GM06990 (cell line): ENCODE results near the gene TGFBRAP1.

Experiments
- DNase-seq: peaks from one replicate; pipeline ENCODE4 v3.0.0-alpha.2; 2011; ENCODE audit not compliant: insufficient read length; ENCODE audit errors: extremely low read depth
- H3K27me3 ChIP-seq: replicated peaks from 2 replicates; pipeline ENCODE4 v1.6.0; 2011; ENCODE audit warnings: low read length; ENCODE audit not compliant: control insufficient read depth, insufficient read depth
- H3K36me3 ChIP-seq: 2 replicates; pipeline ENCODE4 v1.5.1; 2011; ENCODE audit warnings: low read length; ENCODE audit not compliant: control insufficient read depth, insufficient read depth
- H3K4me3 ChIP-seq: replicated peaks from 2 replicates; pipeline ENCODE4 v1.5.1; 2011; ENCODE audit warnings: low read depth, mild to moderate bottlenecking, control low read depth, low read length
- TF ChIP-seq, protein P1 (sequence below): IDR thresholded peaks from 2 replicates; pipeline ENCODE4 v1.5.1; 2011; ENCODE audit warnings: low read length, control low read depth, mild to moderate bottlenecking, inconsistent platforms; ENCODE audit not compliant: insufficient read depth, poor library complexity, severe bottlenecking

TGFBRAP1 gene

DNA sequence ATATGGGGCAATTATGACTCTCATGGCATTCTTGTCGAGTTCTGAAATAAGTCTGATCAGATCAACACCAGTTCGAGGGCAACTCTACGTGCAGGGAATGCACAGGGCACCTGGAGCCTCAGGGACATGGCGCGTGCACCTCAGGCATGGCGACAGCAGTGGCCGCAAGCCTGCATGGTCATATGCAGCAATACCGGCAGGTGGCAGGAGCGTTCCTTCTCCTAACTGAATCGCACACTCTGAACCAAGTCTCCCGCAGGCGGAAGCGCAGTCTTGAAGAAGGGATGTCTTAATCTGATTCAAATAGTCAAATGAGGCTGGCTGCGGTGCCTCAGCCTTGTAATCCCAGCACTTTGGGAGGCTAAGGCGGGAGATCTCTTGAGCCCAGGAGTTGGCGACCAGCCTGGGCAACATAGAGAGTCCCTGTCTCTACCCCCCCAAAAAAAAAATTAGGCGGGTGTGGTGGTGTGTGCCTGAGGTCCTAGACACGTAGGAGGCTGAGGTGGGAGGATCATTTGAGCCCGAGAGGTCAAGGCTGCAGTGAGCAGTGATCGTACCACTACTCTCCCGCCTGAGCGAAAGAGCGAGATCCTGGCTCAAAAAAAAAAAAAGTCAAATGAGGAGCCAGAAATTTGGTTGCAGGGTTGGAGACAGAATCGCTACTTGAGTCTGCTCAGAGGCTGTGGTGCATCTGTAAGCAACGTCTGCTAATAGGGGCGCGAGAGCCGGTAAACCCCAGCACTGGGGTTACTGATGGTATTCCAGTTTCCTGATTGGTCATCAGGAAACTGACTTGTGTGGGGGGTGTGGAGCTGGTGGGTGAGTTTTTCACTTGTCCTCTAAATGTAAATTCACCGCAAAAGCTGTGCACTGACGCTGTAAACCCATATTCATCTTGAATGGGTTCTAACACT lies 40.5 kb upstream of the TGFBRAP1 start:
- peak overlapping the region; percentile 48 for H3K4me3 ChIP-seq
- no peaks in the 10 kb centered on the region; the same call in 1 of the 2 replicates for H3K36me3 ChIP-seq
- DNase-seq: peak; percentile 56
- no peaks in the 10 kb centered on the region for H3K27me3 ChIP-seq
- TF ChIP-seq, protein P1, sequence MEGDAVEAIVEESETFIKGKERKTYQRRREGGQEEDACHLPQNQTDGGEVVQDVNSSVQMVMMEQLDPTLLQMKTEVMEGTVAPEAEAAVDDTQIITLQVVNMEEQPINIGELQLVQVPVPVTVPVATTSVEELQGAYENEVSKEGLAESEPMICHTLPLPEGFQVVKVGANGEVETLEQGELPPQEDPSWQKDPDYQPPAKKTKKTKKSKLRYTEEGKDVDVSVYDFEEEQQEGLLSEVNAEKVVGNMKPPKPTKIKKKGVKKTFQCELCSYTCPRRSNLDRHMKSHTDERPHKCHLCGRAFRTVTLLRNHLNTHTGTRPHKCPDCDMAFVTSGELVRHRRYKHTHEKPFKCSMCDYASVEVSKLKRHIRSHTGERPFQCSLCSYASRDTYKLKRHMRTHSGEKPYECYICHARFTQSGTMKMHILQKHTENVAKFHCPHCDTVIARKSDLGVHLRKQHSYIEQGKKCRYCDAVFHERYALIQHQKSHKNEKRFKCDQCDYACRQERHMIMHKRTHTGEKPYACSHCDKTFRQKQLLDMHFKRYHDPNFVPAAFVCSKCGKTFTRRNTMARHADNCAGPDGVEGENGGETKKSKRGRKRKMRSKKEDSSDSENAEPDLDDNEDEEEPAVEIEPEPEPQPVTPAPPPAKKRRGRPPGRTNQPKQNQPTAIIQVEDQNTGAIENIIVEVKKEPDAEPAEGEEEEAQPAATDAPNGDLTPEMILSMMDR: peak; percentile 93

DNA sequence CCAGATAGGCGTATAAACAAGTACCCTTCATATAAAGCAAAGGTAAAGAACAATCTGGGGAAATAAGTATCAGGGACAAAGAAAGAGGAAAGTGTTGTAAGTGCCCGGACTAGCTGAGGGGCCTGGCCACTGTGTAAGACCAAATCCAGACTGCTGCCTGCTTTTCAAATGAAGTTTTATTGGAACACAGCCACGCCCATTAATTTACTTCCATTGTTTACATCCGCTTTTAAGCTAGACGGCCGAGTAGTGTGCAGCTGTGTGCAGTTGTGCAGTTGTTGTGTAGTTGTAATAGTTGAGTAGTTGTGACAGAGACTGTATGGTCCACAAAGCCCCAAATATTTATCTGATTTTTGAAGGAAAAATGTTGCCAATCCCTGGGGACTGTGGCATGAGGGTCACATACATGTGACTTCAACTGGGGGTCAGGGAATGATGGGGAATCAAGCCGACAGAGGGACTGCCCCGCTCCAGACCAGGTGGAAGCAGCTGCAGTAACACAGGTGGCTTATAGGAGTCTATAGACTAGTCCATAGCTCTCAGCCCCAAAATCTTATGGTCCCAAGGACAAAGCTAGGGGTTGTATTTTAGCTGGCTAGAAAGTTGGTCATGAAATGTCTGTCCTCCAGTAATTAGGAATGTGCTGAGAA lies 39.3 kb upstream of the TGFBRAP1 start:
- TF ChIP-seq, protein P1: no peak
- H3K36me3 ChIP-seq: no peaks in the 10 kb centered on the region; the same call in 1 of the 2 replicates
- no peaks in the 10 kb centered on the region for H3K27me3 ChIP-seq
- H3K4me3 ChIP-seq: no peak overlapping the region
- DNase-seq: no peak

DNA sequence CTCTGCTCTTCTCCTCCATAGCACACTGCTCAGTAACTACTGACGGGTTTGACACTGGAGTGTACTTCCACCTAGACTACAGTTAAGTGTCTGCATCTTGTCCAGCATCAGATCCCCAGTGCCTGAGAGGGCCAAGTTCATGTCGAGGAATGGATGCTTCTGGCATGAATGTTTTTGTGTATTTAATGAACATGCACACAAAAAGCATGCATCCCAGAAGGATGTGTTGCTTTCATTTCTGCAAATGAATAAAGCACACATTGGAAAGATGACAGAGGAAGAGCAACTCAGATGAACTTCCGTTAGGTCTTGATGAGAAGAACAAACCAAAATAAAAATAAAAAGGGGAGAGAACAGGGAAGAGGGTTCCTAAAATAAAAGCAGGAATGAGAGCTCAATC lies 35.7 kb upstream of the TGFBRAP1 start:
- no peak for DNase-seq
- TF ChIP-seq, protein P1: no peak
- Histone ChIP-seq H3K36me3 (peaks cover 1% of the 10 kb centered on the region; the same call in 1 of the 2 replicates), H3K4me3 (no peak overlapping the region), H3K27me3 (no peaks in the 10 kb centered on the region)

DNA sequence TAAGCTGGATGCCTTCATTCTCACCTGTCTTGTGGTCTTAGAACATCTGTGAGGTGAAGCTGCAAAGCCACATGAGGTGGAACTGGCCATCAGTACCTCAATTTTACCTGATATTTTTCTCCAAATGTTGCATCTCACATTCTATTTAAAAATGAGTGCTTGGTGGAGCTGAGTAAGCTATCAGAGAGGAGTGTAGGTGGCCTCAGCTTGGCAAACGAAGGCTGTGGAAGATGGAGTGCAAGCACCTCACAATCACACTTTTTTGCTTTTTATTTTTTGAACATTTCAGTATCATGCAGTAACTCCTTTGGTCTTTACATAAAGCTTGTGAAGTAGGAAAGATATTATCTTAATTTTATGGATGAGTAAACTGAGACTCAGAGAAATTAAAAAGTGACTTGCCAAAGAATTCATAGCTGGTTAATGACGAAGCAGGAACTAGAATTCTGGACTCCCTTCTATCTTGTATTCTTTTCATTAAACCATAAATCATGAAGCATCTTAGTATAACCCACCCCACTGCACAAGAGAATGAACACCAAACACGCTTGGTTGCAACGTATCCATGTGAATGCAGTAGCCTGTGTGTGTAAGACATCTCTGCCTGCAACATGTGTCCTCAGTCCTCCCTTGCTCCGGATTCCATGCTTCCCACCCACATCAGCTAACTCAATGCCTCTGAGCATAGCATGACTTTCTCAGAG lies 35.1 kb upstream of the TGFBRAP1 start:
- TF ChIP-seq, protein P1: no peak
- peaks cover 1% of the 10 kb centered on the region; the same call in 1 of the 2 replicates for H3K36me3 ChIP-seq
- DNase-seq: no peak
- no peak overlapping the region for H3K4me3 ChIP-seq
- H3K27me3 ChIP-seq: no peaks in the 10 kb centered on the region

DNA sequence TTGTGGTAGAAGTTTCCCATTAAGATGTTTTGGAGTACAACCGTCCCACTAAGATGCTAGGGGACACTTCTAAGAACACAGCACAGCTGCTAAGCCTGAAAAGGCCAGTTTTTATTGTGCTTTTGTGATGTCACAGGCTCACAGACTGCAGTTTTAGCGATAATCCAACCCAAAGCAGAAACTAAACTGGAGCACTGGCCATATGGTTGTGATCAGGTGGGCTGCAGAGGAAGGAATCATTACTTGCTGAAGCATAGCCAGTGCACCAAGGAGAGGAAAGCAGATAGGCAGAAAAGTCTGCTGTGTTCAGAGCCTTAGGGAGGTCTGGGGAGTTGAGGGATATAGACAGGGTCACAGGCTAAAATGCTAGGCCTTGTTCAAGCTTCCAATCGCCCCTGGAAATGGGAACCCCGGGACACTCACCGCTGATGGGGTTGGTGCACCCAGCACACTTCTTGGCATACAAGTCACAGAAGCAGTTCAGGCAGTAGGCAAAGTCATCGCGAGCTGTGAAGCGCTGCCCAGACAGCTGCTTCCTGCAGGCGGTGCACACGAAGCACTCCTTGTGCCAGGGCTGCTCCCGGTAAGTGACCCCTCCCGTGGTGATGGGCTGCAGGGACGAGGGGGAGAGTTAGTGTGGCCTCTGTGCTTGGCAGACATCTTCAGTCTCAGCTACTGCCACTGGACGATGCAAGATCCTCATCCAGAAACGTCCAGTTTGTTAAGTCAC lies 33.5 kb upstream of the TGFBRAP1 start:
- no peak overlapping the region for H3K4me3 ChIP-seq
- DNase-seq: no peak
- TF ChIP-seq, protein P1: no peak
- H3K36me3 ChIP-seq: peaks cover 3% of the 10 kb centered on the region
- no peaks in the 10 kb centered on the region for H3K27me3 ChIP-seq
